ENCODE data around the gene CUL4A.

CUL4A gene

GRCh38 chr13:113179374-113180230, 29.8 kb upstream of the CUL4A start:
- peak in 1 of 2 donors; percentile 41 for DNase-seq

- DNase-seq: no peak
Measured at GRCh38 chr13:113182046-113182445, 27.4 kb upstream of the CUL4A start.

- no peak for DNase-seq
Measured at GRCh38 chr13:113183450-113184129, 25.8 kb upstream of the CUL4A start.

DNA sequence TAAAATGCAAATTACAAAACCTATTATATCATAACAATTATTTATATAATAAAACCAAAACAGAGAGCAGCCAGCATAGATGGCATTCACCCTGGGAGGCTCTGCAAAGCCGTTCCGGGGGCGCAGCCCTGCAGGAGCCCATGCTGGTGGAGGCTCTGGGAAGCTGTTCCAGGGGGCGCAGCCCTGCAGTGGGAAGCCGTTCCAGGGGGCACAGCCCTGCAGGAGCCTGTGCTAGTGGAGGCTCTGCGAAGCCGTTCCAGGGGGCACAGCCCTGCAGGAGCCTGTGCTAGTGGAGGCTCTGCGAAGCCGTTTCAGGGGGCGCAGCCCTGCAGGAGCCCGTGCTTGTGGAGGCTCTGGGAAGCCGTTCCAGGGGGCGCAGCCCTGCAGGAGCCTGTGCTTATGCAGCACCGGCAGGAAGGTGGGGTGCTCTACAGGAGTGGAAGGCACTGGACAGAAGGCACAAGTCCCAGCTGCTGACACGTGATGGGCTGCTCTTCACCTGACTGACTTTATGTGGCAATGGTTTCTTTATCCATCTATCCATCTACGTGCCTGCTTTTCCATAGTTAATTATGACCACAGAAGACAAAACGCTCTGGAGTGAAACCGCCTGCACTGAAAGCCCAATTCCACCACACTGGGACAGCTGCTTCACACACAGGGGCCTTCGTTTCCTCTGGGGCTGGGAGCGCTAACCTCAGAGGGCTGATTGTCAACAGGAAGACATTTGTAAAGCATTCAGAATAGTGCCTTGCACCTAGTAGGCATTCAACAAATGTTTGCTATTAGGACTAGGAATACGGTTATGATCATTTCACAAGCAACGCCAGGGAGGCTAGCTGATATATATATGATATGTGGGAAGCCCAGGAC, 24.6 kb upstream of the CUL4A start:
- DNase-seq: peak in 1 of 2 donors; percentile 45

- DNase-seq: peak; percentile 42 to 48
Measured at GRCh38 chr13:113186061-113186900, 23.1 kb upstream of the CUL4A start.

- DNase-seq: peak in 1 of 2 donors; percentile 69
Measured at GRCh38 chr13:113187263-113187669, 22.1 kb upstream of the CUL4A start.

GRCh38 chr13:113187883-113188665, 21.3 kb upstream of the CUL4A start:
- DNase-seq: no peak

- DNase-seq: no peak
Measured at GRCh38 chr13:113190181-113190580, 19.2 kb upstream of the CUL4A start.

DNA sequence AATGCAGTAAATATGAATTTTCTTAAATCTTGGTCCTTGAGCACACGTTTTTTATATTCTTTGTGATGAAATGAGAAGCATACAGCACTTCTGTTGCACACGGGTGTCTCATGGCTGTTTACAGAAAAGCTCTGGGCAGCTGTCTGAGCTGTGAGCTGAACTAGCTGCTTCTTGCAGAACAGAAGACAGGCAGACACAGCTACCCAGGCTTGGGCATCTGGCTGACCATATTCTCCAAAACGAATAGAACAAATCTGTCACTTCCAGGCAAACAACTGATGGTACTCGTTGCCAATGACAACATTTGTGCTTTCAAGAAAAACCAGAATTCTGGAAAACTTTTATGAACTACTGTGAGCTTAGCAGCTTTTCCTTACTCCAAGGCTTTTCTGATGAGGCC, 17.1 kb upstream of the CUL4A start:
- DNase-seq: no peak

- DNase-seq: no peak
Measured at GRCh38 chr13:113192902-113193301, 16.5 kb upstream of the CUL4A start.

DNA sequence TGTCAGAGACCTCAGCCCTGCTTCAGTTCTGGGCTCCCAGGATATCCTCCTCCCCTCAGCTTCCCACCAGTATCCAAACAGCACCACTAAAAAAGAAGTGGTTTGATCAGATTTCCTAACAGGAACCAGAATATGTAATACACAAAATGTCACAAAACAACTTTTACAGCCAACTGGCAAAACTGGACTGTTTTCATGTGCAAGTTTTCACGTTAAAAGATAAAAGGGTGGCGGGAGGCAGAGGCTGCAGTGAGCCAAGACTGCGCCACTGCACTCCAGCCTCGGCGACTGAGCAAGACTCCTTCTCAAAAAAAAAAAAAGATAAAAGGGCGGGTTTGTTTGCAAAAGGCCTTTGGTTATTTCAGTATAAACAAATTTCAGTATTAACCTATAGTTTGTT, 14.1 kb upstream of the CUL4A start:
- no peak for DNase-seq

DNA sequence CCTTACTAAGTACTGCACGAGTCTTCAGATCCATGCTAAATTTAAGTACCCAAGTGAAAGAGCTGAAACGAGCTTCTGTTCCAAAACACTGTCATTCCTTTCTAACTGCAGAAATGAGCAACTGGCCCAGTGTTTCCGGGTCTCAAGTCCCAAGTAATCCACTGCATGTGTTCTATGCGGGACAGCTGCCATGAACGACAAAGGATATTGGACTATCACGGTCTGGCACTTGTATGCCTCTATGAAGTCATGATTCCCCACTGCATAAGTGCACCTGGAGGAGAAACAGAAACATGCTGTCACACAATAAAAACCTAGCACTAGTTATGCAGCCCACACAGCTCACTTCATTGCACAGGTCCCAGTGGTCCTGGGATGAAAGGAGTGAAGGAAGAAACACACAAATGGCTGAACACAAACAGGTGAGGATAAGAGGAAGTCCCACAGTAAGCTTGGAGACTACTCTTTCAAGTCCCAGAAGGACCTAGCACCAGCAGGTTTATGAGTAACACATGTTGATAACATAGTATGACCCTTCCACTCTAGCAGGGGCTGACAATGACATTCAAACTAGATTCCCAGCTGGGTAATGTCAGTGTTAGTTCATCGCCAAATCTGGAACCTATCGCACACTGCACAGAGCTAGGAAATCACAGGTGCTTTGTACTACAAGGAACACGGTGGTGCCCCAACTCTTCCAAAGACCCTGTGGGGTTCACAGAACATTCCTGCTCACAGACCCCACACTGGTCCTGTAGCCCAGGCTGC, 12.3 kb upstream of the CUL4A start:
- no peak for DNase-seq

DNA sequence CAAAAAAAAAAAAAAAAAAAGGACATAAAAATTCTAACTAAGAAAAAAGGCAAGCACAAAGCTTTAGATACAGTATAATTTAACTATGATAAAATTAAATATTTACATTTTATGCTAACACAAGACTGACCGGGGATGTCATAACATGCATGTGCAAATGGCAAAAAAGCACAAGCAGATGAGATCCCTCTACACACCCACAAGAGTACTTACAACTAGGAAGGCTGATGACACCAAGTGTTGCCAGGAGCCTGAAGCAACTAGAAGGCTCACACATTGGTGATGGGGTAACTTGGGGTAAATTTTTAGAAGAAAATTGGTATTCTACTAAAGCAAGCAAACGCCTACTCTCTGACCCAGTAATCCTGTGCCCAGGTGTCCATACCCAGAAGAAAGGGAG, 7.6 kb upstream of the CUL4A start:
- DNase-seq: no peak

- no peak for DNase-seq
Measured at GRCh38 chr13:113202912-113203311, 6.5 kb upstream of the CUL4A start.

- no peak for DNase-seq
Measured at GRCh38 chr13:113203507-113204377, 5.7 kb upstream of the CUL4A start.

GRCh38 chr13:113204378-113204734, 5.1 kb upstream of the CUL4A start:
- DNase-seq: no peak

DNA sequence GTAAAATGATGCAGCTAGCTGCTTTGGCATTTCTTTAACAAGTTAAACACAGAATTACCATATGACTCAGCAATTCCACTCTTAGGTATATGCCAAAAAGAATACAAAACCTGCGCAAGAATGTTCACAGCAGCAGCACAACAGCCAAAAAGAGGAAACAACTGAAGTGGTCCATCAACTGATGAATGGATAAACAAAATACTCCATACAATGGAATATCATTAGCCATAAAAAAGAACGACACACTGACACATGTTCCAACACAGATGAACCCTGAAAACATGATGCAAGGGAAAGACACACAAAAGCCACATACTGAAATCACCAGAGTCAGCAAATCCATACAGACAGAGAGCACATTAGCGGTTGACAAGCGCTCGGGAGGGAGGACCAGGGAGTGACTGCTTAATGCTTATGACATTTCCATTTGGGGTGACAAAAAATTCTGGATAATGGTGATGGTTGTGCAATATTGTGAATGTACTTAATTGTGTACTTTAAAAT, 3.9 kb upstream of the CUL4A start:
- no peak for DNase-seq

DNA sequence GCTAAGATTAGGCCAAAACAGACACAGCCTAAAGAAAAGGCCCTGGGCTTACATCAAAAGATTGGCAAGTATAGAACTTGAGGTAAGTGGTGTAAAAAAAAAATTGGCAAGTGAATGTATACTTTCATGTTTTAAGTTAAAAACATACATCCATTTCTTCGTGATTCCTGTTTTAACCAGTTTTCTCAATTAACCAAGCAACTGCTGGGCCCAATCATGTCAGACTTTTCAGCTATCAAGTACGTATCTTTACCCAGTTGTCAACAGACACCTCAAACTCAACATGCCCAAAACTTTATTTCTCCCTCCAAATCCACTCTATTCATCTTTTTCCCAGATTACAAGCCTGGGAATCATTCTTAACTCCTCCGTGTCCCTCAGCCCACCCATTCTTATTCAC, 2.0 kb upstream of the CUL4A start:
- no peak for DNase-seq

DNA sequence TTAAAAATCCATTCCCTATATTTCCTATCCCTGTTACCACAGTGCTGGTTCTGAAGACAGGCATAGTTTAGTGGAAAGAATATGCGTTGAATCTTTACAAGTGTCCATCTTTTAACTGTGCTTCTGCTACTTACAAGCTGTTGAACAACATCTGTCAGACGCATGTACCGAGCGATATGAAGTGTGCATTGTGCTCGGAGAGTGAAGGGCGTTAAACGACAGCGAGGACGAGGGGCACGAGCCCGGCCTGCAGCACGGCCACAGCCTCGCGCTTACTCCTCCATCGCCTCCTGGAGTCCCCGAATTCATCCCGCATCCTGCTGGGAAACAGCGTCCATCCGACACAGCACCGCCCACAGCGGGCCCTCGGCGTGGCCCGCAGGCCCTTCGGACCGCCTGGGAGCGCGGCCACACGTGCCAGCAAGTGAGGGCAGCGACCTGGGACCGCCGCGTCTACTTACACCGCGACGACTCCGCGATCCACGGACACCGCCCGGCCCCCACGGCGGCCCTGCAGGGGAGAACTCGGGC, 1.5 kb upstream of the CUL4A start:
- DNase-seq: no peak
